NB4 (cell line): Measurements from ENCODE around the gene ROBO2.

Experiments used
- DNase-seq: peaks from one replicate; pipeline ENCODE4 v3.0.0; 2010; ENCODE audit warnings: low read depth
- H3K4me3 ChIP-seq: one replicate; pipeline ENCODE4 v1.5.1; 2011; ENCODE audit warnings: mild to moderate bottlenecking, low read depth, low read length, moderate library complexity
- MAX ChIP-seq: IDR thresholded peaks from 2 replicates; pipeline ENCODE4 v1.6.1; 2011; ENCODE audit warnings: low read depth, low read length
- MYC ChIP-seq: IDR thresholded peaks from 2 replicates; pipeline ENCODE4 v1.6.1; 2011; ENCODE audit warnings: low read depth, low read length
- POLR2A ChIP-seq: IDR thresholded peaks from 2 replicates; pipeline ENCODE4 v1.6.1; 2011; ENCODE audit warnings: mild to moderate bottlenecking; ENCODE audit not compliant: insufficient read length; ENCODE audit errors: extremely low read depth
- TF ChIP-seq, protein P1 (sequence below): IDR thresholded peaks from one replicate; pipeline ENCODE4 v1.5.1; 2012; ENCODE audit warnings: low read depth, low read length

The ROBO2 gene

DNA sequence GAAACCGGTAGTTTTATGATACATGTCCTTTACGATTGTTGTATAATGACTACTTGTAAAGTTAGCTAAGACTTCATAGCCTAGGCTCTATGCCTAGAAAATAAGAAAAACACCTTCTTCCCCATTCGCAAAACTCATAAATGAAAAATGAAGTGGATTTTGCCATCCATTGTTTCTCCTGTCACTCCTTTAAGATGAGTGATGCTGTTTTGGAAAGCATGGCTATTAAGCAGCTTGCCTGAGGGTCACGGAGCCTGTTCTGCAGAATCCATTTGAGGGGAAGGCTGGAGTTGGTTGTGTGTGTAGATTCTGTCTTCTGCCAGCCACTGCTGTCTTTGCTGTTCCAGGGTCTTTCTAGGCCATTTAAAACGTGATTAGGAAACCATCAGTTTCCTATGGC, 31.5 kb downstream of the ROBO2 start:
- no peak for DNase-seq
- TF ChIP-seq MAX (no peak), POLR2A (no peak), MYC (no peak)
- TF ChIP-seq, protein P1, sequence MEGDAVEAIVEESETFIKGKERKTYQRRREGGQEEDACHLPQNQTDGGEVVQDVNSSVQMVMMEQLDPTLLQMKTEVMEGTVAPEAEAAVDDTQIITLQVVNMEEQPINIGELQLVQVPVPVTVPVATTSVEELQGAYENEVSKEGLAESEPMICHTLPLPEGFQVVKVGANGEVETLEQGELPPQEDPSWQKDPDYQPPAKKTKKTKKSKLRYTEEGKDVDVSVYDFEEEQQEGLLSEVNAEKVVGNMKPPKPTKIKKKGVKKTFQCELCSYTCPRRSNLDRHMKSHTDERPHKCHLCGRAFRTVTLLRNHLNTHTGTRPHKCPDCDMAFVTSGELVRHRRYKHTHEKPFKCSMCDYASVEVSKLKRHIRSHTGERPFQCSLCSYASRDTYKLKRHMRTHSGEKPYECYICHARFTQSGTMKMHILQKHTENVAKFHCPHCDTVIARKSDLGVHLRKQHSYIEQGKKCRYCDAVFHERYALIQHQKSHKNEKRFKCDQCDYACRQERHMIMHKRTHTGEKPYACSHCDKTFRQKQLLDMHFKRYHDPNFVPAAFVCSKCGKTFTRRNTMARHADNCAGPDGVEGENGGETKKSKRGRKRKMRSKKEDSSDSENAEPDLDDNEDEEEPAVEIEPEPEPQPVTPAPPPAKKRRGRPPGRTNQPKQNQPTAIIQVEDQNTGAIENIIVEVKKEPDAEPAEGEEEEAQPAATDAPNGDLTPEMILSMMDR, result no peak
- H3K4me3 ChIP-seq, result no peak overlapping the region

DNA sequence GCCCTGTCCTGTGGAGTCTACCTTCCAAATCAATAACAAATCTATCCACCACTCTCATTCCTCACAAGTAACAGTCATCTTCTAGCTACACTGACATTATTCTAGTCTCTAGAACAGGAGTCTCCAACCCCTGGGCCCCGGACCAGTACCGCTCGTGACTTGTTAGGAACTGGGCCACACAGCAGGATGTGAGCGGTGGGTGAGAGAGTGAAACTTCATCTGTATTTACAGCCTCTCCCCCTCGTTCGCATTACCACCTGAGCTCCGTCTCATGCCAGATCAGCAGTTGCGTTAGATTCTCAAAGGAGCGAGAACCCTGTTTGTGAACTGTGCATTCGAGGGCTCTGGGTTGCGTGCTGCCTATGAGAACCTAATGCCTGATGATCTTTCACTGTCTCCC, 31.9 kb downstream of the ROBO2 start:
- no peak for DNase-seq
- TF ChIP-seq POLR2A, result no peak
- TF ChIP-seq MYC, result no peak
- TF ChIP-seq MAX, result no peak
- TF ChIP-seq, protein P1, result no peak
- no peak overlapping the region for H3K4me3 ChIP-seq

- TF ChIP-seq MYC, result no peak
- TF ChIP-seq, protein P1, result no peak
- no peak for TF ChIP-seq MAX
- TF ChIP-seq POLR2A, result no peak
- no peak for DNase-seq
- no peak overlapping the region for H3K4me3 ChIP-seq
Observed at GRCh38 chr3:77072232-77072631, 32.3 kb downstream of the ROBO2 start.

- H3K4me3 ChIP-seq, result no peak overlapping the region
- no peak for TF ChIP-seq POLR2A
- TF ChIP-seq, protein P1, result no peak
- no peak for TF ChIP-seq MAX
- no peak for TF ChIP-seq MYC
- DNase-seq, result no peak
Observed at GRCh38 chr3:77078279-77078678, 38.4 kb downstream of the ROBO2 start.

DNA sequence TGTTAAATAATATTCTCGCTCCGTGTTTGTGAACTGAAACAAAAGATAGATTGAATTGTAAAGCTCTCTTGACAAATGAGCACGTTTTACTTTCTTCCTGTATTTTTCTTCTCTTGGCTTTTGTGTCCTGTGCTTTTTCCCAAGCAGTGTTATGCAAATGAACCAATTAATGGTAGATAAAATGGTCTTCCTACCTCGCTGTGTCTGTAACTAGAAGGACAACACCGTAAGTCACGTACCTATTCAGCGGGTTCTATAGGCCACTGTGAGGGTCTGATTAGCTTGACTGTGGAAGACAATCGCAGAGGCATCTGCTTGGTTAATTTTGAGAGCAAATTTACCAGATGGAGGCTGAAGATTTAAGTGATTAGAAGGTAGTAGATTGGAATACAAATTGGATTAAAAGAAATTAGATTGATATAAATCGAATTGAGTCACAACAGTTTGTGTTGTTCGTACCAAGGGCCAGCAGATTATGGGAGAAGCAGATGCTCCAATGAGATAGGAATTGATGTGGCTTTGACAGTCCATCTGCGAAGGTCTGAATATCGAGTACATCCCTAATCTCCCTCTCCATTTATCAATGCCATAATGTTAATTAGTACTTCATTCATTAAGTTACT, 40.2 kb downstream of the ROBO2 start:
- no peak for DNase-seq
- no peak overlapping the region for H3K4me3 ChIP-seq
- TF ChIP-seq POLR2A, result no peak
- TF ChIP-seq, protein P1, result no peak
- no peak for TF ChIP-seq MAX
- TF ChIP-seq MYC, result no peak
